ENCODE measurements around the gene KLHL29.
"Not testable (repeated sequence)": the region's sequence is repeated elsewhere in the genome, so short reads cannot be mapped to it uniquely, and the experiment has no call there.

Gene KLHL29

DNA sequence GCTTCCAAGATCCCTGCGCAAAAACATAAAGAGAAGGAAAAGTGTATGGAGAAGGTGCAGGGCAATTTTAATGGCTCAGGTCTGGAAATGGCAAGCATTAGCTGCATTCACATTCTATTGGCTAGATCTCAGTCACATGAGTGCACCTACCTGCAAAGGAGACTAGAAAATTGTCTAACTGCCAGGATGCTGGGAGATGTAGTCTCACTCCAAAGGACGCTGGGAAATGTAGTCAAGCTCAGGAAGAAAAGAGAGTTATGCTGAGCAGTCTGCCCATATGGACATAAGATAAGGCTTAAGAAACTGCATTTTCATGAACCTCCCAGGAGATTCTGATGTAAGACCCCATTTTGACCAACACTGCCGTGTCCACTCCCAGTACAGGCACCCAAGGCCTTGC, 9.5 kb upstream of the KLHL29 start:
- no peak for DNase-seq

DNA sequence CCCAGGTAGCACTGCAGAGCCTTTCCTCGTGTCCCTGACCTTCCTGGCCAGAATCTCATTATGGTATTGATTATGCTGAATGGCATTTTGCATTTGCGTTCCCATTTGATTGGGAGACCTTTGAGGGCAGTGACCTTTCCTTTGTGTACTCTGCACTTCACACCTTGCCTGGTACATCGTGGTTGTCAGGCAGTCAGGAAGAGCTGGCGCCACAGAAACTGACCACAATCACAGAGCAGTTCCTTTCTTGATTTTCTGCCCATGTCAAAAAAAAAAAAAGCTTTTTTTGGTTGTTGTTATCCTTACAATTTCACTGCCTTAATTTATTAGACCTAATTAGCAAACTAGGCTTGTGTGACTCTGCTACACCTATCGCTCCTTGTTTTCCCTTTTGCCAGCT, 8.9 kb upstream of the KLHL29 start:
- no peak for DNase-seq

DNA sequence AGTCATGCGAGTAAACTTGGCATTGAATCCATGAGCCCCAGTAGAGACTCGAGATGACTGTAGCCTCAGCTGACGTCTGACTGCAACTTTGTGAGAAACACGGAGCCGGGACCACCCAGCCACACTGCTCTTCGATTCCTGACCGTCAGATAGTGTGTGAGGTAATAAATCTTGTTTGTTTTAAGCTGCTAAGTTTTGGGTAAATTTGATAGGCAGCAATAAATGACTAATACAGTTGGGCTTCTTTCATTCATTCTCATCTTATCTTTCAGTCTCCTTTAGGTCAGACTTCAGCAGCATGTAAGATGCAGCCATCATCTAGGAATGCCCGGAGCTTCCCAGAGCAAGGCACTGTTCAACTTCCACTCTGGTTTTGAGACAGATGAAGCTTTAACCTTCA, 8.0 kb upstream of the KLHL29 start:
- no peak for DNase-seq

DNA sequence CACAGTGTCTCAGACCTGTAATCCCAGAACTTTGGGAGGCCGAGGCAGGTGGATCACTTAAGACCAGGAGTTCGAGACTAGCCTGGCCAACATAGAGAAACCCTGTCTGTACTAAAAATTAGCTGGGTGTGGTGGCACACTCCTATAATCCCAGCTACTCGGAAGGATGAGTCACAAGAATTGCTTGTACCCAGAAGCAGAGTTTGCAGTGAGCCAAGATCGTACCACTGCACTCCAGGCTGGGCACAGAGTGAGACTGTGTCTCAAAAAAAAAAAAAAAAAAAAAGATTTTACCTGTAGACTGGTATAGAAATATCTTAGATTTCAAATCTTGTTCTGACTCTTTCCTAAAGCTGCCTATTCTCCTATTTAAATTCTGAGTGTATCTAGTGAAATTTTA, 7.2 kb upstream of the KLHL29 start:
- no peak for DNase-seq

DNA sequence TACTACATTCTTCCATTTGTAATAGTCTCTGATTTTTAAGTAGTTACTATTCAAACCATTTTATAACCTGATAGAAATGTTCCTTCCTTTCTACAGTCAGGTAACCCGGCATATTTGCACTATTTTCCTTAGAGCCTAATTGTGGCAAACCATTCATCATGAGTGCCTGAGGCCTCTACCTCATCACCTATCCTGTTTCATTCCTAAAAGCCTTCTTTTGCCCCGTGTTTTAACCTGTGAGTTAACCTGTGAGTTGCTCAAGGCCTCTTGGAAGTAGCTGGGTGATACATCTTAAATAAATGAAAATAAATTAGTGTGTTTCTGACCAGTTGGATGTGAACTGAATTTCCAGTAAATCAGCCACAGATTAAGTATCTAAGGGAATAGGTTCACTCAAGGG, 6.5 kb upstream of the KLHL29 start:
- no peak for DNase-seq

DNA sequence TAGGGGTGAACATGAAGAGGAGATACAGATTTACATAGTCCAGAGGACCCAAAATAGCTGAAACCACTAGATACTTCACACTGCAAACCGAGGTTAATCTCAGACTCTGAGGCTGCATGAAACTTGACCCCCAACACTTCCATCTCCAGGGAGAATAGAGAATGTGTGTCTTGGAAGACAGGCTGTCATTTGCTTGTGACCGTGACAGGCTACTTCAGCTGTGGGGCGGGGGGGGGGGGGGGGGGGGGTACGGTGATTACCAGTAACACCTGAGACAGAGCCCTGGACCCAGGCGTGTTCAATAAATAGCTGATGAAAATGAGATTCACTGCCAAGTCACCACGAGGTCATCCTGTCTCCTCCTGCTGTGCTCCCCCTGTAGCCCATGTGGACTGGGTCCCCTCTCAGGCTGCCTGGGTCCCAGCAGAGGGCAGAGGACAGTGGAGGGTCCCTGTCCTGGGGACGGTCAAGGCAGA, 5.7 kb upstream of the KLHL29 start:
- DNase-seq: no peak

DNA sequence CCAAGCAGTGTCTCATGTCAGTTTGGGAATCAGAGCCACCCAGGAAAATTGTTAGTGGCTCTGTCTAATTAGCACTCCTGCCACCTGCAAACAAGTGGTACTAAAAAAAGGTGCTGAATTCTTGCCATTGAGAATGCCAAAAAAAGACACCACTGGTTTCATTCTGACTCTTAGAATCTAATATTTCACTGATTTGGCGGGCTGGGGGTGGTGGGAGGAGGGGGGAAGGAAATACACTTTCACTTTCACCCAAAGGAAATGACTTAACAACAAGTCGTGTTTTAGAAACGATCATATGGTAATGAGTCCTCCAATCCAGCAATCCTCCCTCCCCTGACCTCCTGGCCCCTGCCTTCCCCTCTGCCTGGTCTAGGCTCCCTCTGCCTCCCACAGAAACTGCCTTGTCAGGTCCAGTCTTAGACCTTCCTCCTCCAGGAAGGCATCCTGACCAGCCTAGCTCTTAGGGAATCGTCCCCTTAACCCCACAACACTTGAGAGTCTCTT, 4.4 kb upstream of the KLHL29 start:
- DNase-seq: peak; percentile 29

DNA sequence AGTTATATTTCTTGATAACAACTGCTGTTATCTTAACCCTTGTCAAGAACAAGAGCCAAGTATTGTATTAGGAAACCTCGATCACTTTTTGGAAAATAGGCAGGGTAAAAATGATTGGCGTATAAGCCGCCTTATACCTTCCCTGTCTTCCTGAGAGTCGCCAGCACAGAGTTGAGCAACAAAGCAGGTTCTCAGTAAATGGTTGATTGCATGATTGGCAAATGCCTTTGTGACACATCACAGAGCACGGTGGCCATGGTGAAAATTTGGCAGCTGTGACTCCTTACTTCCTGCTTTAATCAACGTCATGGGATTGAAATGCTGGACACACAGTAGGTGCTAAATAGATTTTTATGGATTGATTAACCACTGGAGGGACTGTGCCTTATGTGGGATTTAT, 3.9 kb upstream of the KLHL29 start:
- no peak for DNase-seq

DNA sequence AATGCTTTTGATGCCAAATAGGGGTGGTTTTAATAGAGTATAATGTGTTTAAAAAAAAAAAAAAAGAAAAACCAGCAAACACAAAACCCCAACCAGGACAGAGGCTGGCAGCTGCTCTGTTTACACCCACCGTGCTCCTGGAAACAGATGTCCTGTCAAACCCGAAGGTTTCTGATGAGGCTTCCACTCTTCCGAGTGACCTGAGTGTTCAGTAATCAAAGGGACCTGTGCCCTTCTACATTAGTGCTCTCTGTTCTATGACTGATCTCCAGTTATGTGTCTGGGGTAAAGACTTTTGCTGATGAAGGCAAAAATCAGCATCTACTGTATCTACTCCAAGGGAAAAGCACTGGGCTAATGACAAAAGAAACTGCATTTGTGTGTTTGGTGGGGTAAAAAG, 3.5 kb upstream of the KLHL29 start:
- DNase-seq: no peak

DNA sequence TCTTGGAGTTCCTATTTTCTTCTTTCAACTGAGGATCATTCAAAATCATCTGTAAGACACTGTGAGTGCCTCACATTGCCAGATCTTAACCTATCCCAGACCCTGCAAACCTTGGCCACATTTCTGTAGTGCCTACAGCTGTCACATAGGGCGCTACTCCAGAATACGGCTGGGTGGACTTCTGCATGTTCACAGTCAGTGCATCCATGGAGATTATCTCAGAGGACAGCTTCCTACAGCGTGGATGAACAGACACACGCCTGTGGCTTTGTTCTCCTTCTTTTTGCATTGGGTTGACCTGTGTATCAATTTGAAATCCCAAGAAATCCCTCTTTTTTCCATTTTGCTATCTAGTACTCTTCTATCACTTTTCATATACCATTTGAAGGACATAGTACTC, 1.9 kb upstream of the KLHL29 start:
- DNase-seq: no peak

DNA sequence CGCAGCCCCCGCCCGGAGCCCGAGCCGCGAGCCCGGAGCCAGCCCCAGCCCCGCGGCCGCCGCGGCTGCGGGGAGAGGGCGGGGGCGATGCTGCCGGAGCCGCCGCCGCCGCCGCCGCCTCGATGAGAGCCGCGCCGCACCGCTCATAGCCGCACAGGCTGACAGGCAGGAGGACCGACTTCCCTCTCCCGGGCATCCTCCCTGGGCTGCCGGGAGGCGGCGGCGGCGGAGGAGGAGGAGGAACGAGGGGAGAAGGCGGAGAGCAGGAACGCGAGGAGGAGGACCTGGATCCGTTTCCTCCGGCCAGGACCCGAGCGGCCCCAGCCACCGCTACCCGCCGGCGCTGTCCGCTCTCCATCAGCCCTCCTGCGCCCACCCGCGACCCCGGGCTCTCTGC, 370 bp downstream of the KLHL29 start:
- DNase-seq: no peak

DNA sequence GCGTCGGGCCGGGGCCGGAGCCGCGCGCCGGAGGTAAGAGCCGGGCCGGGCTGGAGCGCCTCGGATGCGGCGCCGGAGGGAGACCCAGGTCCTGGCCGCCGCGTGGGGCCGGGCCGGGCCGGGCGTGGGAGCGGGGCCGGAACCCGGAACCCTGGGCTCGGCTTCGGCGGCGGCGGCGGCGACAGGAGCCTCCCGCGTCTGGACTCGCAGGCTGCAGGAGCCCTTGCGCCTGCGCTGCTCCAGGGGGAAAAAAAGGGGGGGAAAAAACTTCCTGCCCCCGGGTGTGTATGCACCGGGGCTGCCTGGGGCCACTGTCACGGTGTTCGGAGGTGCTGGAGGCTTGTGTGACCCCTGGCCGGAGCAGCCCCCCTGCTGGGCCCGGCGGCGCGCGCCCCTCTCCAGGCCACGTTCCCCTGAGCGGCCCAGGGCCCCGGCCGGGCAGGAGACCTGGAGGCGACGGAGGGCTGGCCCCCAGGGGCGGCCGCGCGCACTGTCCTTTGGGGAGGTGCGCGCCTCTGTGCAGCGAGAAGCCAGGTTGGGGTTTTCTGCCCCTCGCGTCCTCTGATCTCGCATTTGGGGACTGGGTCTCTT, 864 bp downstream of the KLHL29 start:
- DNase-seq: no peak

DNA sequence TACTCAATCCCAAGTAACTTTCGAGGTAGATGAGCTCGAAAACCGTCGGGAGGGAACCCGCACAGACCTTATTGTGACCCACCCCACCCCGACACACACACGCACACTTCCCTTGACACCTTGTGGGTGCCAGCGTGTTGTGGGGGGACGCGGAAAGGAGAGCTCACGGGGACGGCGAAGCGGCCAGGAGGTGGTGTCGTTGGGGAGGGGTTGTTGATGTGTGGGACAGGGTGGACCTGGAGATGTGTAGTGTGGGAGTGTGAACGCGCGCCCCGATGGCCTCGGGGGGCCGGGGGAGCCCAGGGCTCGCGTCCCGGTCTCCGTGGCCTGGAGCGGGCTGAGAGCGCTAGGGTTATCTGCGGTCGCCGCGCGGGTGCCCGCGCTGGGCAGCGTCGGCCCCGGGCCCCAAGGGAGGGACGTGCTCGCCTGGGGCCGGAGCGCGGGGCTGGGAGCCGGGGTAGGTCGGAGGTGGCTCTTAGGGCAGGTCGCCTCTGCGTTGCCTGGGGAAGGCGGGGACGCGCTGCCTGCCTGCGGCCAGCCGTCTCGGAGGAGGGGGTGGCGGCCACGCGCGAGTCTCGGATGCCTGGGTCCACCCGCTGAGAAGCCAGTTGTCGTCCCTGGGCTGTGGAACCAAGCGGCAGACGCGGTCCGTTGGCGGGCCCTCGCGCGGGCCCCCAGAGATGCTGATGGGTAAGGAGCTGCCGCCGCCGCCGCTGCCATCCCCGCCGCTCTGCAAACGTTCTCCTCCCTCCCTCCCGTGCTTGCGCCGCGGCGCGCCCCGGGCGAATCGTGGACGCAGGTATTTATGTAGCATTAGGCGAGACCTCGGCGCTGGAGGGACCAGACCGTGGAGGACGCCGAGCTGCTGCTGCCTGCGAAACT, 1.6 kb downstream of the KLHL29 start:
- peak; percentile 39 for DNase-seq

DNA sequence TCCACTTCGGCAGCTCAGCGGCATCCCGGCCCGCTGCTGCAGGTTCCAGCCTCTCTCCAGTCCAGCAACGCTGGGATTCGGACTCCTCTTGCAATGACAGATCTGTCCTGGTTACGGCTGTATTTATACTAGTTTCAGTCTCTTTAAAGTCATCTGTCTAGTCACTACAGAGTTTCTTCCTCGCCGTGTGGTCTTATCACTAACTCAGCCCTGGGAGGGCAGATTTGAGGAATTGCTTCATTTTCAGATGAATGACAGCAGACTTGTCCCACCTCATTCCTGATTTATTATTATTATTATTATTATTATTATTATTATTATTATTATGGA, 2.2 kb downstream of the KLHL29 start:
- no peak for DNase-seq

DNA sequence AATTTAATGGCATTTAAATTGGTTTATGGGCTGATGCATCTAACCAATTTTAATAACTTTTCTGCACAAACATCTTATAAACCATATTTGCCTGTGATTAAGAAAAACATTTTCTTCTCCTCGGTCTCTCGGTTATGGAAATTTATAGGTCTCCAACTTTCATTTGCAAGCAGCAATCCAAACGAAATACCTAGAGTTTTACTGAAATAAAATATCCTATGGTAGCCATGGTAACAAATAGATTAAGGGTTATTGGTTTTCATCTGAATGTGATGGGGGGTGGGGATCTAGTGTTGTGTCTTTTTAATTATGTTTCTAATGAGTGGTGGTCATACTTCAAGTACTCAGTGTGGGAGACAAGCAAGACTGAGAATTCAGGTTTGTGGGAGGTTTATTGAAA, 2.9 kb downstream of the KLHL29 start:
- DNase-seq: no peak

DNA sequence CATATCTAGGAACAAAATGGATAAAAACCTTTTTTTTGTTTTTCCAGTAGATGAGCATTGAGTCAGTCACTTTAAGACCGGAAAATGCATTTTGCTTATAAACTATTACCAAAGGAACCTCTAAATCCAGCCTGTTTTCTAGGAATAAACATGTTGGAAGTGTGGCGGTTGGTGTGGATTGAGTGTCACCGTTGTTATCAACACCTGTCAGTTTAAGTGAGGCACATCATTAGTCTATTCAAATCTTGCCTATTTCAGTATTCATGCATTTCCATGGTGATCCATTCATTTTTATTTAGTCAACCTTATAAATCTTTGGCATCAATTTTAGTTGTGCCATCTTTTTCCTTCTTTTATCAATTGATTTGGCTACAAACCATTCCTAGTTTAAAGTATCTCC, 3.3 kb downstream of the KLHL29 start:
- no peak for DNase-seq

DNA sequence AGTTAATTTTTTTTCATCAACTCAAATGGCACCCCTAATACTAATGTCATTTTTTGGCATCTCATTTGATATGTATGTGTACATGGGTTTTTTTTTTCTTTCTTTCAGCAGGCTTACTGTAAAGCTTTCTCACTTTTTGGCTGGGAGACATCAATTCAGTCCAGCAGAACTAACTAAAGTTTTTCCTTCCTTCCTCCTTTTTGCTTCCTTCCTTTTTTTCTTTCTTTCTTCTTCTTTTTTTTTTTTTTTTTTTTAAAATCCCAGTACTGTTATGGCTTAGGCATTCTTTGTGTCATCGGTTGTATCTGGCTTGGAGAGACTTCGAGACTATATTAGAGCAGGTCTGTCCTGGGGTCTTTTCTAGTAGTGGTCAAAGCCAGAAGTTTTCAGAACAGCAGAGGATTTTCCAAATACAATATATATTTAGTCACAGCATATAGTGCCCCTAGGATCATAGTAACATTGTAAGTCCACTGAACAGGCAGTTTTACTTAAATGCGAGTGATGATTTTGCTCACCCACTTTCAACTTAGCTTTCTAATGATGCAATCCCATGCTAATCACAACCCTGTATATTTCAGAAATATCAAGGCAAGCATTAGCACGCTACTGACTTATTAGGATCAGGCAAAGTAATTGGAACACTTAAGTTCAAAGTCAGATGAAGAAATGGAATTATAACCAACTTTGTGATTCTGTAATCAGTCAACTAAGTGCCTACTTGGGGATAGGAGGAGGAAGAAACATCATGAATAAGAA, 4.0 kb downstream of the KLHL29 start:
- DNase-seq: no peak

DNA sequence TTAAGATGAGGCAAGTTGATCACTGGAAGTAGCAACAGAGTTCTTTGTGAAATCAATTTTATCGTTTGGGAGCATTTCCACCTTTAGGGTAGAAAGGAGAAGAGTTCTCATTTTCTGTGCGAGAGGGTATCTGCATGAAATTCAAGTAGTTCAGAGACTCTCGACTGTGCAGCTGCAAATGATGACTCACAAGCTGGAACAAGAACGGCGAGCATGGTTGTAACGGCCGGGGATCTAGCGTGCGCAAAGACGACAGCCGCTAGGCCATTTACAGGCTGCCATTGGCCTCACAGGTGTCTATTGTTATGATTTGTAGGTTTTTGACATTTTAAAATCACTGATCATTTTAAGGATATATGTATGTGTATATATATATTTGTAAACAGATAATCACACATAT, 5.2 kb downstream of the KLHL29 start:
- DNase-seq: no peak

DNA sequence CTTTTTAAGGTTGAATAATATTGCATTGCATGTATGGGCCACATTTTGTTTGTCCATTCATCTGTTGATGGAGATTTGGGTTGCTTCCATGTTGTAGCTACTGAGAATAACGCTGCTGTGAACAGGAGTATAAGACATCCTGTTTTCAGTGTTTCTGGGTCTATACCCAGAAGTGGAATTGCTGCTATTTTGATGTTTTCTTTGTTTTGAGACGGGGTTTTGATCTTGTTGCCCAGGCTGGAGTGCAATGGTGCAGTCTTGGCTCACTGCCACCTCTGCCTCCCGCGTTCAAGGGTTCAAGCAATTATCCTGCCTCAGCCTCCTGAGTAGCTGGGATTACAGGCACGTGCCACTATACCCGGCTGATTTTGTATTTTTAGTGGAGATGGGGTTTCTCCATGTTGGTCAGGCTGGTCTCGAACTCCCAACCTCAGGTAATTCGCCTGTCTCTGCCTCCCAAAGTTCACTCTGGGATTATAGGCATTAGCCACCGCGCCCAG, 6.3 kb downstream of the KLHL29 start:
- not testable (repeated sequence) for DNase-seq

DNA sequence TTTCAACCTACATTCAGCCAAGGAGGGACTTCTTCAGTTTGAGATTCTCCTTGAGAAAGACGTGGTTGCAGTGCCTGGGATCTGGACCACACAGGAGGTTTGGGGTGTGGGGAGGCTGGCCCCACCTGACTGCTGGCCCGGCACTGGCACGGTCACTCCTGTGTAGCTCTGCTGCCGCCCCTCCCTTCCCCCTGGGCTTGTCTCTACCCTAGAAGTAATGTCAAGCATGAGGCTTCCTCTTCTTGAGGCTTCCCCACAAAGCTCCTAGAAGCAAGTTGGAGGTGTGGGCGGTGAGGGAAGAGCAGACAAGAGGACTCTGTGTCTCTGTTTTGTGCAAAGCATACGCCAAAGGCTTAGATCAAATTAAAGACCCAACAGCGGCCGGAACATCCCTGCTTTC, 8.7 kb downstream of the KLHL29 start:
- DNase-seq: no peak

DNA sequence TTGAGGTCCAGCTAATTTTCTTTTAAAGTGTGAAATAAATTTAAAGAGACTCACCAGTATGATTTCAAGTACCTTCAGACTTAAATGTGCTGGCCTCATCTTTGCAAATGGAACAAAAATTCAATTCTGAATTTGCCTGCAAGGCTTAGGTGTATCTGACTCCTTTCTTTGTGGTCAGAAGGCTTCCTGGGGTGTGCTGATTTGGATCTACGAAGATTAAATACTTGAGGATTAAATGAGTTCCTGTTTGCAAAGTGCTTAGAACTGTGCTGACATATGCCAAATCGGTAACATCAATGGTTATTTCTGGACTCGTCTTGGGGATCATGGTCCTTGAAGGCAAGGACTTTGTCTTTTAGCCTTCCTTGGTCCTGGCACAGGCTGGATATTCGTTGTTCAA, 9.7 kb downstream of the KLHL29 start:
- no peak for DNase-seq

DNA sequence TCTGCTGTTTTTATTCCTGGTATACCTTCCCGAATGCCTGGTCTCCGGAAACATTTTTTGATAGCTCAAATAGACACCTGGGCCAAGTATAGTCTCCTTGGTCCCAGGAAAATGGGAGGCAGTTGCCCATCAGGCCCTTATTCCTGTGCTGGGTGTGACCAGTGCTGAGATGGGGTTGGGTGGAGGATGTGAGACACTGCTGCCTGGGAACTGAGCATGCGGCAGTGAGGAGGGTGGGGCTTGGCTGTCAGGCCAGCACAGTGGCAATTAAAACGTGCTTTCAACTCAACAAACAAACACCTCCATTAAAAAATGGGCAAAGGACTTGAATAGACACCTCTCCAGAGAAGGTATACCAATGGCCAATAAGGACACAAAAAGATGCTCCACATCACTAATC, 12.5 kb downstream of the KLHL29 start:
- no peak for DNase-seq

DNA sequence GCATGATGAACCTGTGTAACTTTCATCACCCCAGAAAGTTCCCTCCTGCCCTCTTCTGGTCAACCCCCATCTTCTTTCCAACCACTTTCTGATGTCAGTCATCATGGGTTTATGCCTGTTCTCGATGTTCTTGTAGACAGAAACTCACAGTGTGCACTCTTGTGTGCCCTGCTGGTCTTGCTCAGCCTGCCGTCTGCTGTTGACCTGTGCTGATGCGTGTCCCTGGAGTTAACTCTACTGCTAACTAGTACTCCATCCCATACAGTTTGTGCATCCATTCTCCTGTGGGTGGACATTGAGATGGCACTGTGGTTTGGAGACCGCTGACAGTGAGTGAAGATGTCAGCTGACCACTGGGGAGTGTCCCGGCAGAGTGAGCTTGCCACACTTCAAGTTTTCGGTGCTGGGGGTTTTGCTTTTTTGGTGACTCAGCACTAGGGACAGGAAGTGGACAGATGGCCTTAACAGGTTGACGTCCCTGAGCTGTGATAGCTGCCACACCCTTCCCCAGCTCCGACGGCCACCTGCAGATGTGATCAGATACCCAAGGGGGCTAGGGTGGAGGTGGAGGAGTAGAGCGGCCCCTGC, 14.8 kb downstream of the KLHL29 start:
- no peak for DNase-seq

All from activated T-cell treated with anti-CD3 and anti-CD28 coated beads, Interleukin-2, amount 50 U/mL, for 1 hour (primary cell).